ENCODE data around the gene SHISAL2B. TPM values are rescaled to one million over a fixed set of nuclear protein-coding genes. Genes with fewer than 3 reads are reported as not detected.

The SHISAL2B gene
- total RNA-seq, 1 experiment from 2014 or later, result 15.2 TPM

DNA sequence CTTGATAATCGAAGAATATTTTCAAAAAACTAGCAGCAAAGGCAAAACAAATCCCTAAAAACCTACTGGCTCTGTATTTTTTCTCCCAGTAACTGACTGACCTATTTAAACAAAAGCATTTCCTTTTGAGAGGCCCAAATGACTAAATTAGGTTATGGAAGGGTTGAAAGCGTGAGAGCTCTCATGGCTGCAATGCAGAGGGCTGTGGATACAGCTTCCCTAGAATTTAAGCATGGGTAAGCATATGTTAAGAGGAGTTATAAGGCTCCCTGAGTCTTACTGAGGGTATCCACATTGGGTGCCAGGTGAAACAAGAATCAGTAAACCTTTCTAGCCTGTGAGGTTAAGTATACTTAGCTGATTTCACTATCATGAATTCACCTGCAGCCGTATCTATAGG is 32.3 kb downstream of the SHISAL2B start:
- ChIA-PET POLR2A (no interaction called here), CTCF (interaction anchor here (1.3 kb wide), 1 partner anchor 40 kb away, joined by 4 read pairs; no protein-coding TSS in a partner anchor)
- Mint-ChIP-seq H3K9me3 (no peaks in the 10 kb centered on the region), H3K36me3 (peaks cover 20% of the 10 kb centered on the region), H3K27me3 (ENCODE audit: low read depth) (no peaks in the 10 kb centered on the region), H3K4me3 (no peak overlapping the region), H3K4me1 (peaks cover 12% of the 10 kb centered on the region), H3K27ac (no peak overlapping the region)
- DNase-seq (ENCODE audit: low spot score) (no peak), ATAC-seq (peak; percentile 84)
- TF ChIP-seq GRHL2 (CRISPR knock-in tag; IDR thresholded peaks at IDR 0.05; ENCODE audit: insufficient replicate concordance, severe bottlenecking), result no peak

GRCh38 chr5:64727150-64727549 is 36.8 kb downstream of the SHISAL2B start:
- H3K9me3 Mint-ChIP-seq, result no peaks in the 10 kb centered on the region
- no peak for ATAC-seq
- H3K27me3 Mint-ChIP-seq (ENCODE audit: low read depth), result no peaks in the 10 kb centered on the region
- POLR2A ChIA-PET, result no interaction called here
- no peak for DNase-seq (ENCODE audit: low spot score)
- CTCF ChIA-PET, result no interaction called here
- TF ChIP-seq TCF7 (CRISPR knock-in tag; IDR thresholded peaks at IDR 0.05; ENCODE audit: low read depth), result no peak
- no peak for TF ChIP-seq ZNF263 (CRISPR knock-in tag; IDR thresholded peaks at IDR 0.05; ENCODE audit: low read depth)
- TF ChIP-seq, protein P1, sequence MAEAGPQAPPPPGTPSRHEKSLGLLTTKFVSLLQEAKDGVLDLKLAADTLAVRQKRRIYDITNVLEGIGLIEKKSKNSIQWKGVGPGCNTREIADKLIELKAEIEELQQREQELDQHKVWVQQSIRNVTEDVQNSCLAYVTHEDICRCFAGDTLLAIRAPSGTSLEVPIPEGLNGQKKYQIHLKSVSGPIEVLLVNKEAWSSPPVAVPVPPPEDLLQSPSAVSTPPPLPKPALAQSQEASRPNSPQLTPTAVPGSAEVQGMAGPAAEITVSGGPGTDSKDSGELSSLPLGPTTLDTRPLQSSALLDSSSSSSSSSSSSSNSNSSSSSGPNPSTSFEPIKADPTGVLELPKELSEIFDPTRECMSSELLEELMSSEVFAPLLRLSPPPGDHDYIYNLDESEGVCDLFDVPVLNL (CRISPR knock-in tag; IDR thresholded peaks at IDR 0.05; ENCODE audit: borderline replicate concordance, low read depth), result no peak
- no peak for TF ChIP-seq ZNF281 (CRISPR knock-in tag; IDR thresholded peaks at IDR 0.05)
- no peak for TF ChIP-seq GABPB1 (CRISPR knock-in tag; IDR thresholded peaks at IDR 0.05)
- no peak for TF ChIP-seq ZNF317 (CRISPR knock-in tag; IDR thresholded peaks at IDR 0.05; ENCODE audit: borderline replicate concordance, low read depth)
- TF ChIP-seq GTF2I (CRISPR knock-in tag; conservative IDR thresholded peaks at IDR 0.05), result no peak
- no peak for TF ChIP-seq RELA (CRISPR knock-in tag; IDR thresholded peaks at IDR 0.05; ENCODE audit: borderline replicate concordance)
- no peak for TF ChIP-seq ZNF396 (CRISPR knock-in tag; IDR thresholded peaks at IDR 0.05; ENCODE audit: borderline replicate concordance)
- TF ChIP-seq SMAD3 (CRISPR knock-in tag; IDR thresholded peaks at IDR 0.05; ENCODE audit: borderline replicate concordance), result no peak
- no peak for TF ChIP-seq JUN (CRISPR knock-in tag; IDR thresholded peaks at IDR 0.05)
- TF ChIP-seq STAT6 (CRISPR knock-in tag; conservative IDR thresholded peaks at IDR 0.05; ENCODE audit: low read depth), result no peak
- TF ChIP-seq ZNF232 (CRISPR knock-in tag; IDR thresholded peaks at IDR 0.05), result no peak
- TF ChIP-seq, protein P2, sequence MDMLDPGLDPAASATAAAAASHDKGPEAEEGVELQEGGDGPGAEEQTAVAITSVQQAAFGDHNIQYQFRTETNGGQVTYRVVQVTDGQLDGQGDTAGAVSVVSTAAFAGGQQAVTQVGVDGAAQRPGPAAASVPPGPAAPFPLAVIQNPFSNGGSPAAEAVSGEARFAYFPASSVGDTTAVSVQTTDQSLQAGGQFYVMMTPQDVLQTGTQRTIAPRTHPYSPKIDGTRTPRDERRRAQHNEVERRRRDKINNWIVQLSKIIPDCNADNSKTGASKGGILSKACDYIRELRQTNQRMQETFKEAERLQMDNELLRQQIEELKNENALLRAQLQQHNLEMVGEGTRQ (CRISPR knock-in tag; IDR thresholded peaks at IDR 0.05), result no peak
- TF ChIP-seq, protein P3, sequence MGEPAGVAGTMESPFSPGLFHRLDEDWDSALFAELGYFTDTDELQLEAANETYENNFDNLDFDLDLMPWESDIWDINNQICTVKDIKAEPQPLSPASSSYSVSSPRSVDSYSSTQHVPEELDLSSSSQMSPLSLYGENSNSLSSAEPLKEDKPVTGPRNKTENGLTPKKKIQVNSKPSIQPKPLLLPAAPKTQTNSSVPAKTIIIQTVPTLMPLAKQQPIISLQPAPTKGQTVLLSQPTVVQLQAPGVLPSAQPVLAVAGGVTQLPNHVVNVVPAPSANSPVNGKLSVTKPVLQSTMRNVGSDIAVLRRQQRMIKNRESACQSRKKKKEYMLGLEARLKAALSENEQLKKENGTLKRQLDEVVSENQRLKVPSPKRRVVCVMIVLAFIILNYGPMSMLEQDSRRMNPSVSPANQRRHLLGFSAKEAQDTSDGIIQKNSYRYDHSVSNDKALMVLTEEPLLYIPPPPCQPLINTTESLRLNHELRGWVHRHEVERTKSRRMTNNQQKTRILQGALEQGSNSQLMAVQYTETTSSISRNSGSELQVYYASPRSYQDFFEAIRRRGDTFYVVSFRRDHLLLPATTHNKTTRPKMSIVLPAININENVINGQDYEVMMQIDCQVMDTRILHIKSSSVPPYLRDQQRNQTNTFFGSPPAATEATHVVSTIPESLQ (CRISPR knock-in tag; IDR thresholded peaks at IDR 0.05), result no peak
- TF ChIP-seq SP1 (CRISPR knock-in tag; conservative IDR thresholded peaks at IDR 0.05), result no peak
- peaks cover 22% of the 10 kb centered on the region for H3K4me1 Mint-ChIP-seq
- no peak overlapping the region for H3K27ac Mint-ChIP-seq
- H3K36me3 Mint-ChIP-seq, result peaks cover 16% of the 10 kb centered on the region; the same call in 1 of the 2 replicates
- H3K4me3 Mint-ChIP-seq, result no peak overlapping the region

Measured in WTC11 (cell line).